ENCODE results near the gene REC8.

Gene REC8

GRCh38 chr14:24145690-24146452 is 26.0 kb upstream of the REC8 start:
- TF ChIP-seq CTCF (conservative IDR thresholded peaks at IDR 0.05; ENCODE audit: control insufficient read depth, insufficient read depth, low read depth, low read length), result no peak
- H3K4me3 ChIP-seq (ENCODE audit: control insufficient read depth, low read depth, low read length), result peak overlapping the region; percentile 73
- no peak for DNase-seq (ENCODE audit: low read depth)

- peak; percentile 93 for DNase-seq (ENCODE audit: low read depth)
- peak within 1 kb of the TSS; percentile 73 for H3K4me3 ChIP-seq (ENCODE audit: control insufficient read depth, low read depth, low read length)
- no peak for TF ChIP-seq CTCF (conservative IDR thresholded peaks at IDR 0.05; ENCODE audit: control insufficient read depth, insufficient read depth, low read depth, low read length)
Measured at GRCh38 chr14:24146453-24146977, 25.4 kb upstream of the REC8 start, which contains the start of gene PSME2. TSS of gene PSME2 (minus strand) at chr14:24146610. CDS start at chr14:24146581, 29 bp downstream.

- DNase-seq (ENCODE audit: low read depth), result peak; percentile 98
- no peak for TF ChIP-seq CTCF (conservative IDR thresholded peaks at IDR 0.05; ENCODE audit: control insufficient read depth, insufficient read depth, low read depth, low read length)
- H3K4me3 ChIP-seq (ENCODE audit: control insufficient read depth, low read depth, low read length), result peak within 1 kb of the TSS; percentile 73
Measured at GRCh38 chr14:24146978-24147760, 24.7 kb upstream of the REC8 start, which contains the start of gene RNF31. TSS of gene RNF31 (plus strand) at chr14:24147498. CDS start at chr14:24147699, 201 bp downstream.

DNA sequence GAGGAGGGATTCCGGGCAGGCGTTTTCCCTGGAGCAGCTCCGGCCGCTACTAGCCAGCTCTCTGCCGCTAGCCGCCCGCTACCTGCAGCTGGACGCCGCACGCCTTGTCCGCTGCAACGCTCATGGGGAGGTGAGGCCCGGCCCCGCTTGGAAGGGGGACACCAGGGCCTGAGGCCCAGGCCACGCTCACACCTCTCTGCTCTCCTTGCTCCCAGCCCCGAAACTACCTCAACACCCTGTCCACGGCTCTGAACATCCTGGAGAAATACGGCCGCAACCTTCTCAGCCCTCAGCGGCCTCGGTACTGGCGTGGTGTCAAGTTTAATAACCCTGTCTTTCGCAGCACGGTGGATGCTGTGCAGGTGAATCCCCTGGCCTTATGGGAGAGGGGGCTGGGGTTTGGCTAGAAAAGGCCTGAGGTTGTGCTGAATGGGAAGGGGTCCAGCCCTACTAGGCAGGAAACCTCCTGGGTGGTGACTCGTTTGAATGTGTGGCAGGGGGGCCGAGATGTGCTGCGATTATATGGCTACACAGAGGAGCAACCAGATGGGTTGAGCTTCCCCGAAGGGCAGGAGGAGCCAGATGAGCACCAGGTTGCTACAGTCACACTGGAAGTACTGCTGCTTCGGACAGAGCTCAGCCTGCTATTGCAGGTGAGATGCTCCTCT is 24.0 kb upstream of the REC8 start:
- peak overlapping the region; percentile 73 for H3K4me3 ChIP-seq (ENCODE audit: control insufficient read depth, low read depth, low read length)
- TF ChIP-seq CTCF (conservative IDR thresholded peaks at IDR 0.05; ENCODE audit: control insufficient read depth, insufficient read depth, low read depth, low read length), result no peak
- DNase-seq (ENCODE audit: low read depth), result no peak

- TF ChIP-seq CTCF (conservative IDR thresholded peaks at IDR 0.05; ENCODE audit: control insufficient read depth, insufficient read depth, low read depth, low read length), result no peak
- H3K4me3 ChIP-seq (ENCODE audit: control insufficient read depth, low read depth, low read length), result no peak overlapping the region
- DNase-seq (ENCODE audit: low read depth), result no peak
Measured at GRCh38 chr14:24149302-24149969, 22.4 kb upstream of the REC8 start.

DNA sequence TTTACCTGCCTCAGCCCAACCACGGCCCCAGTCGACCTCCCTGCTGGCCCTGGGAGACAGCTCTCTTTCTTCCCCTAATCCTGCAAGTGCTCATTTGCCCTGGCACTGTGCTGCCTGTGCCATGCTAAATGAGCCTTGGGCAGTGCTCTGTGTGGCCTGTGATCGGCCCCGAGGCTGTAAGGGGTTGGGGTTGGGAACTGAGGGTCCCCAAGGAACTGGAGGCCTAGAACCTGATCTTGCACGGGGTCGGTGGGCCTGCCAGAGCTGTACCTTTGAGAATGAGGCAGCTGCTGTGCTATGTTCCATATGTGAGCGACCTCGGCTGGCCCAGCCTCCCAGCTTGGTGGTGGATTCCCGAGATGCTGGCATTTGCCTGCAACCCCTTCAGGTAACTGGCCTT is 21.8 kb upstream of the REC8 start:
- no peak for TF ChIP-seq CTCF (conservative IDR thresholded peaks at IDR 0.05; ENCODE audit: control insufficient read depth, insufficient read depth, low read depth, low read length)
- H3K4me3 ChIP-seq (ENCODE audit: control insufficient read depth, low read depth, low read length), result no peak overlapping the region
- DNase-seq (ENCODE audit: low read depth), result no peak
